PC-3 (cell line): ENCODE results near the gene PDGFB.

Experiments used
- CTCF ChIP-seq: fragments of 300-600 bp; sonication (generic); conservative IDR thresholded peaks from 2 replicates; pipeline ENCODE4 v1.5.1; 2017; ENCODE audit warnings: antibody characterized with exemption, low read depth, mild to moderate bottlenecking, low read length
- EZH2 ChIP-seq: fragments of 300-600 bp; sonication (generic); IDR thresholded peaks from one replicate; pipeline ENCODE4 v1.6.1; 2017; ENCODE audit warnings: antibody characterized with exemption, mild to moderate bottlenecking, low read length; ENCODE audit not compliant: unreplicated experiment
- EZH2phosphoT487 ChIP-seq: fragments of 300-600 bp; sonication (generic); IDR thresholded peaks from 2 replicates; pipeline ENCODE4 v1.6.1; 2018; ENCODE audit warnings: mild to moderate bottlenecking, antibody characterized with exemption, low read length, borderline replicate concordance

- no peak for TF ChIP-seq CTCF
- no peak for TF ChIP-seq EZH2
- no peak for TF ChIP-seq EZH2phosphoT487
Measured at GRCh38 chr22:39176714-39177455, 67.9 kb downstream of the PDGFB start.
